Erythroblast (primary cell): ENCODE measurements around the gene MLLT10.

Source experiments
- GATA1 ChIP-seq: IDR thresholded peaks from 2 replicates; pipeline ENCODE4 v1.6.1; 2011; ENCODE audit warnings: low read depth, mild to moderate bottlenecking, control low read depth, low read length, moderate library complexity
- POLR2A ChIP-seq: IDR thresholded peaks from 2 replicates; pipeline ENCODE4 v1.6.1; 2011; ENCODE audit warnings: mild to moderate bottlenecking, low read length

DNA sequence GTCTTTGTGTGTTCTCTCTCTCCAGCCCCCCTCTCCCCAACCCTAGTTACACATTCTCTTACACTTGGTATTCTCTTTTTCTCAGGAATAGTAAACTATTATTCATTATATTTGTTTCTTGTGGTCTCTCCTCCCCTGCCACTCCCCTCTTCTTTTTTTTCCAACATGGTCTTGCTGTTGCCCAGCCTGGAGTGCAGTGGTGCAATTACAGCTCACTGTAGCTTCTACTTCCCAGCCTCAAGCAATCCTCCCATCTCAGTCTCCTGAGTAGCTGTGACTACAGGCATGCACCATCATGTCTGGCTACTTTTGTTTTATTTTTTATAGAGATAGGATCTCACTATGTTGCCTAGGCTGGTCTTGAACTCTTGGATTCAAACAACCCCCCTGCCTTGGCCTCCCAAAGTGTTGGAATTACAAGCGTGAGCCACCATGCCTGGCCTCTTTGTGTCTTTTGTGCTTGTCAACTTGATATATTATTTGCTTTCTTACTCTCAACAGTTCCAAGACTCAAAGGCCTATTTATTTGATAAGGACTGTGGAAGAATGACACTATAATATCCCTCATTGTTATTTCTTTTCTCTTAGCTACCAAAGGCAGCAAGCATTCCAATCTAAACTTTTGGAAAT, 66.9 kb downstream of the MLLT10 start:
- TF ChIP-seq POLR2A (no peak), GATA1 (no peak)
